CD4-positive, alpha-beta T cell treated with Interleukin-6 at 100 ng/mL for 8 hours (primary cell): Measurements from ENCODE around the gene LLGL1.

ENCODE experiments used
- DNase-seq: peaks from one replicate; pipeline ENCODE4 v3.0.0-alpha.2; 2020; ENCODE audit warnings: mixed read lengths, low spot score

The LLGL1 gene

GRCh38 chr17:18253187-18253884 lies 27.9 kb downstream of the LLGL1 start:
- no peak for DNase-seq

DNA sequence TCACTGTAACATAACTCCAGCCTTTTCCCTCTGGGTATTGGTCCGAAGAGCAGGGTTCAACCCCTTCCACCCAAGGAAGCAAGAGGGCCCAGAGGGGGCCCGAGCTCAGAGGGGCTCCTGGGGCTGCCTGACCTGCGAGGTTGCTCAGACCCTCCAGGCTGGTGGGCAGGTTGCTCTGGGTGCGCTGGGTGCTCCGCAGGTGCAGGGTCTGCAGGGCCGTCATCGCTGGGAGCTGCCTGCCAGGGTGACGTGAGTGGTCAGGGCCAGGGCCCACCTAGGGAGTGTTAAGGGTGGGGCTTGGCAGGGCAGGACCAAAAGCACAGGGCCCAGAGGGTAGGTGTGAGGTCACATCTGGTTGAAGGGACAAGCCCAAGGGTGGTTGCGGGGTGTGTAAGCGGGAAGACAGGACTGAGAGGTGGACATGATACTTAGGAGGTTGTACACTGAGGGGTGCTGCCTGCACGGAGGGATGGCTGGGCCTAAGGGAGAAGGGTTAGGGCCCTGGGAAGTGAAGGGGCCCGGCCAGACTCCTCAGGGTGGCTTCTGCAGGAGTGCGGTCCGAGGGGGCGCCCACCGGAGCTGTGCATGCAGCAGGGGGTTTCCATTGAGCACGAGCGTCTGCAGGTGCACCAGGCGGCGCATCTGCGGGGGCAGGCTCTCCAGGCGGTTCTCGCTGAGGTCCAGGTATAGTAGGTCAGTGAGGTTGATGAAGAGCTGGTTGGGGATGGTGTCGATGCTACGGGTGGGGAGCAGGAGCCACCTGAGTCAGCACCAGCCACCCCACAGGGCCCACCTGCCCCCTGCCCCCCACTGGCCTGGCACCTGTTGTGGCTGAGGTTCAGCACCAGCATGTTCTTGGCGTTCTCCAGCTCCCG lies 28.7 kb downstream of the LLGL1 start:
- DNase-seq = no peak

GRCh38 chr17:18254888-18255649 lies 29.6 kb downstream of the LLGL1 start:
- no peak for DNase-seq

DNA sequence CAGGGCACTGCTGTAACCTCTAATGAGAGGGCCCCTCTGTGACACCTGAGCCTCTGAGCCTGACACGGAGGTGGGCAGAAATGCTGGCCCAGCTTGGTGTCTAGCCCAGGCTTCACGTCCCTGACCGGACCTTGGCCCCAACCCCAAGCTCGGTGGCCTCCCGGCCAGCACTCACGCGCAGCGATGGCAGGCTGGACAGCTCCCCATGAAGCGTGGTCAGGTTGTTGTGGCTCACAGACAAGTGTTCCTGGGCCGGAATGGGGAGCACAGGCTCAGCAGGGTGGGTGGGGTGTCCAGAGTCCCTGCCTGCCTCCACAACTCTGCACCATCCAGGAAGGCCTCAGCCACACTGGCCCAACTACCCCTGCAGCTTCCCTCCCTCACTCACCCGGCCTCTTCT lies 30.9 kb downstream of the LLGL1 start:
- no peak for DNase-seq

GRCh38 chr17:18256776-18257175 lies 31.3 kb downstream of the LLGL1 start:
- DNase-seq = no peak

- DNase-seq = peak; percentile 15
Measured at GRCh38 chr17:18257268-18257981, 32.0 kb downstream of the LLGL1 start.

DNA sequence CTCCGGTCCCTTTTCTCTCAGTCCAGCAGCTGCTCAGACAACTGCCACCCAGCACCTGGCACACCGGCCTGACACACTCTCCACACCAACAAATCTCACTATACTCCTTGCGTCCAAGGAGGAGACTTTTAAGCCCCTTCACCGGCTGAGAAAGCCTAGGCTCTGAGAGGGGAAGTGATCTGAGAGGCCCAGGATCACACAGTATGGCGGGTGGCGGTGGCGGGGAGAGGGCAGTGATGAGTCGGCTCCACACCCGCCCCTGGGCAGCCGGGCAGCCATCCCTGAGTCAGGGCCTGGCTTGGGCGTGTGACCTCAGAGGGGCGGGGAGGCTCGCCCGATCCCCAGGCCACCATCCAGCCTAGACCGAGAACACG lies 32.5 kb downstream of the LLGL1 start:
- peak; percentile 26 for DNase-seq

DNA sequence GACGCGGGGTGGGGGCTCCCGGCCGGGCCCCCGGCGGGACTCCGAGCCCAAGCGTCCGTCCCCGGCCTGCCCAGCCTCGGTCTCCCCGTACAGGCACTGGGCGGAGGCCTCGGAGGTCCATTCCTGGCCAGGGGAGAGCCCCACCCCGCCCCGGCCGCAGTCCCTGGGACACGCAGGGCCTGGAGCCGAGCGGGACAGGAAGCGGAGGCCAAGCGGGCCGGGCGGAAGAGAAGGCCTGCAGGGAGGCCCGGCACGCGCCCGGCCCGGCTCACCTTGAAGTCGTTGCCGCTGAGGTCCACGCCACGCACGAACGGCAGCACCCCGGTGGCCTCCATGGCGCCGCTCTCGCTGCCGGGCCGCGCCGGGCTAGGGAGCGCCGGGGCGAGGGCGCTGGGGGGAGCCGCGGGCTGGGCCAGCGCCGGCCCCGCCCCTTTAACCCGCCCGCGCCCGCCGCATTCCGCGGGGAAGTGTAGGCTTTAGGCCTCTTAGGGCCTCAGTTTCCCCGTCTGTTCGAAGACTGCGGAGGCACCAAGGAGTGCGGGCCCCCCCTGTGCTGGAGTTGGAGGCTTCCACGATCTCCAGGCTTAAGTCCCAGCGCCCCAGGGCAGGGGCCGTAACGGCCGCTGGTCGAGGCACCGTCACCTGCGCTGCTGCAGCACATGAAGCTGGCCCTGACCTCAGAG lies 33.1 kb downstream of the LLGL1 start, which contains the start of gene FLII:
TSS of gene FLII (minus strand) at position 383 of the 683 bp plus-strand sequence. CDS start at position 335, 48 bp downstream.
- peak; percentile 38 for DNase-seq

- DNase-seq = no peak
Measured at GRCh38 chr17:18259621-18260331, 34.3 kb downstream of the LLGL1 start.

DNA sequence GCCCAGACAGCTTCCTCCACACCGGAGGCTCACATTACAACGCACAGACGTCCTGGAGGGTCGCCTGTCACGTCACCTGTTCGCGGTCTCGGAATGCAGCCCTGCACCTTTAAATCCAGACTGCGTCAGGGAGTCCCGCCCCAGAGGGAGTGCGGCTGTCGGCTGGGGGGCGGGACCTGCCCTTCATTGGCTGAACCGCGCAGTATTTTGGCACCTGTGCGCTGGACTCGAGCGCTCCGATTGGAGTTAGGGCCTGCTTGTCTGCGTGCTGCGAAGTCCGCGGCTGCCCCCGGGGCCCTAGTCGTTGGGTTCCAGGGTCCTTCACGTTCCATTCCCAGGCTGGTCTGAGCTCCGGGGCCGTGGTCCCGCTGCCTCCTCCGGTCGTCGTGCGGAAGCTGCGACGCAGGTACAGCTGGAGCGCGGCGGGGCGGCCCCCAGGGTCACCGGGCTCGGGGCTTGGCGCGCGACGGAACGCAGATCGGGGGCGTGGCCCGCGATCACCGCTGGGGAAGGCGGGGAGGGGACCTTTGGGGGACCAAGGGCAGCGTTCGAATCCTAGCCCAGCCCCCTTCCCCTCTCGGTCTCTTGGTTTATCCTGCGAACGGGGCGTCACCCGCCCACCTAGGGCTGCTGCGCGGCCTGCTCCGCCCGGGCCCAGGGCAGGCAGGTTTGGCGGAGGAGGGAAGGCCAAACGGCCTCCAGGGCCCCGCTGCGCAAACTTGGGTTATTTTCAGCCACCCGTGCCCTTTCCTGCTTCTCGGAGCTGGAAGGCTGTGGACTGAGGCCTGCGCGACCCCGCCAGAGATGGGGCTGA lies 35.1 kb downstream of the LLGL1 start, which contains the start of gene MIEF2:
TSS of gene MIEF2 (plus strand) at position 331 of the 814 bp plus-strand sequence. CDS start 2,059 bp downstream, outside the sequence.
- DNase-seq = peak; percentile 92

GRCh38 chr17:18261146-18261515 lies 35.7 kb downstream of the LLGL1 start:
- peak; percentile 16 for DNase-seq

GRCh38 chr17:18261659-18262058 lies 36.2 kb downstream of the LLGL1 start:
- no peak for DNase-seq

DNA sequence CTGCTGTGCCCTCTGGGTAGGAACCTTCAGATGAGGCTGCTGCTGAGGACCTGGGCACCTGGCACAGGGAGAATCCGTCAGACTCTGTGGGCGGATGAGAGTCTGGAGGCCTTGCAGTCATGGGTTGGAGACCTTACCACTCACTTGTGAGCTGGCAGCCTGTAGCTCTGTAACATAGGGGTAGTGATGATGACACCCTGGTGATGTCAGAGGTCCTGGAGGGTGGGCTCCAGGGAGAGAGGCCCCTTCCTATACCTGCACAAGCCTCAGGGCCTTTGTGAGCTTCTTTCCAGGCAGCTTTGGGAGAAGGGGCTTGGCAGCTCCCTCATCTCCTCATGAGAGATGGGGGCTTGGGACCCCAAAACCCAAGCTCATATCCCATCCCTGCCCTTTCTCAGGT lies 36.7 kb downstream of the LLGL1 start:
- DNase-seq = no peak

- DNase-seq = no peak
Measured at GRCh38 chr17:18262641-18263040, 37.2 kb downstream of the LLGL1 start.

DNA sequence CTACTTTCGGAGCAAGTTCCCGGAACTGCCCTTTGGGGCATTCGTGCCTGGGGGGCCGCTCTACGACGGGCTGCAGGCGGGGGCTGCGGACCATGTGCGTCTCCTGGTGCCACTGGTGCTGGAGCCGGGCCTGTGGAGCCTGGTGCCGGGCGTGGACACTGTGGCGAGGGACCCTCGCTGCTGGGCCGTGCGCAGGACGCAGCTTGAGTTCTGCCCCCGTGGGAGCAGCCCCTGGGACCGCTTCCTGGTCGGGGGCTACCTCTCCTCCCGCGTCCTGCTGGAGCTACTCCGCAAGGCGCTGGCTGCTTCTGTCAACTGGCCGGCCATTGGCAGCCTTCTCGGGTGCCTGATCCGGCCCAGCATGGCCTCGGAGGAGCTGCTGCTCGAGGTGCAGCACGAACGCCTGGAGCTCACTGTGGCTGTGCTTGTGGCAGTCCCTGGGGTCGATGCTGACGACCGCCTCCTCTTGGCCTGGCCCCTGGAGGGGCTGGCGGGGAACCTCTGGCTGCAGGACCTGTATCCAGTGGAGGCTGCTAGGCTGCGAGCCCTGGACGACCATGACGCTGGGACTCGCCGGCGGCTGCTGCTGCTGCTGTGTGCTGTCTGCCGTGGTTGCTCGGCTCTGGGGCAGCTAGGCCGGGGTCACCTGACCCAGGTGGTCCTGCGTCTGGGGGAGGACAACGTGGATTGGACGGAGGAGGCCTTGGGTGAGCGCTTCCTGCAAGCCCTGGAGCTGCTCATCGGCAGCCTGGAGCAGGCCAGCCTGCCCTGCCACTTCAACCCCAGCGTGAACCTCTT lies 38.6 kb downstream of the LLGL1 start:
- DNase-seq = no peak

DNA sequence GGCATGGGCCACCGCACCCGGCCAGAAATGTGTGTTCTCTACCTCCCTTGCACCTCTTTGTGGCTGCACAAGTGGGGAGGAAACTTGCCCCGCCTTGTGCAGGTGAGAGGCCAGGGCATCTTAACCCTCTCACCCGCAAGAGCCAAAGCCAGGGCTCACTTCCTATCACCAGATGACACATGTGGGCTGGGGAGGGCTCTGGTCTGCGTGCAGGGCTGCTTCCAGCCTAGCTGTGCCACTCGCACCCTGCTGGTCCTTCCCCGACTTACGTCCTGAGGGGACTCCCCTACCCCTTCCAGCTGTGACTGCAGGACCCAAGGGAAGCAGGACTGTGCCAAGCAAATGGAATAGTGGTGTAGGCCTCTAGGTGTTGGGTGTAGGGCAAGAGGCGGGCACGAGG lies 41.9 kb downstream of the LLGL1 start:
- no peak for DNase-seq

- no peak for DNase-seq
Measured at GRCh38 chr17:18267927-18268711, 42.7 kb downstream of the LLGL1 start.
